Dermis blood vessel endothelial cell (primary cell): ENCODE measurements around the gene LMO7. TPM values are rescaled to one million over a fixed set of nuclear protein-coding genes. Genes with fewer than 3 reads are reported as not detected.
"Not testable (repeated sequence)": the region's sequence is repeated elsewhere in the genome, so short reads cannot be mapped to it uniquely, and the experiment has no call there.

Source experiments
- DNase-seq: peaks from one replicate; pipeline ENCODE4 v3.0.0; 2010
- total RNA-seq: library from RNA; depleted of rRNA; stranded (reverse); fragments of >200 nt; gene quantifications from 2 replicates; pipeline ENCODE4 v1.2.3, GENCODE V29; 2014

The LMO7 gene
- total RNA-seq, 1 donor from 2014 or later: 36.8 TPM

DNA sequence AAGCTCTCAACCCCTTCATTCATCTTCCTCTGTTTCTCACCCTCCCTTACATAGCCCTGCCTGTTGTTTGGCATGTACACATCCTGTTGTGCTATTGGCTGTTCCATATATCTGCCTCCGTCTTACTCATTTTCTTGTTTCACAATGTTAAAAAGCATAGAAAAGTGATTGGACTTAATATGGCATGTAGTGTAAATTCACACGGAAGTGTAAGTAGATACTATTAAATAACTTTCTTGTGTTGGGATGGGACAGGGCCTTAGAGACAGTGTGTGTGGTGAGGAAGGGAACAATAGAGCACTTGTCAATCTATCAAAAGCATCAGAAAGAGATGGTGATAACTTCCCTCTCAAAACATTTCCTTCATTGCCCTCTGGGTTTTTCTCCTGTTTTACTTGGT lies 12.3 kb downstream of the LMO7 start:
- DNase-seq: no peak

DNA sequence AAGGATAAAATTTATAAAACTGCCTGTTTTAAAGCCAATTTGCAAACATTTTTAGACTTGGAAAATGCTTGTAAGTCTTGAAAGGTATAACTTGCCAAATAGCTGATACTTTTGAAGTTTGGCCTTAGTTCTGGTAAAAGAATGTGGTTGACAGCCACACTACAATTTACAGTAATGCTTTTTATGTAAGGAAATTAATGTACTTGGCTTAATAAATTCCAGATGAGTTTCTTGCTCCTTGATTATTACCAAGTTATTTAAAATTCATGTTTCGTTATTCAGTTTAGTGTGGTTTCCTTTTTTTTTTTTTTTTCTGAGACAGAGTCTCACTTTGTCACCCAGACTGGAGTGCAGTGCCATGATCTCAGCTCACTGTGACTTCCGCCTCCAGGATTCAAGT lies 14.9 kb downstream of the LMO7 start:
- no peak for DNase-seq

DNA sequence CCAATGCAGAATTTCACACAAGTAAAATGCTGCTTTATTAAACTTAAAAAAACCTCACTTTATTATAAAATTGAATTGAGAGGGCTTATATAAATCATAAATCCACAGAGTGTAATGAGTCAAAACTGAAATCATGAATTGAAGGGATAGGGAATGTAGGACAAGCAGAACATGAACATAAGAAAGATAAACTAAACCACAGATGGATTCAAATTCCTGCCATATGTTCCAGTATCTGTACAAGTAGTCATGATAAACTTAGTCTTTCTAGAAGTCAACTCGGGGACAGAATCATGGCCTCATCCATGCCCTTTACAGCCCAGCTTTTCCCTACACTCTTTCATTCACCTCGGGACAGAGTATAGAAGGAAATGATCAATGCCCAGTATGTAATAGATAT lies 16.6 kb downstream of the LMO7 start:
- DNase-seq: no peak

DNA sequence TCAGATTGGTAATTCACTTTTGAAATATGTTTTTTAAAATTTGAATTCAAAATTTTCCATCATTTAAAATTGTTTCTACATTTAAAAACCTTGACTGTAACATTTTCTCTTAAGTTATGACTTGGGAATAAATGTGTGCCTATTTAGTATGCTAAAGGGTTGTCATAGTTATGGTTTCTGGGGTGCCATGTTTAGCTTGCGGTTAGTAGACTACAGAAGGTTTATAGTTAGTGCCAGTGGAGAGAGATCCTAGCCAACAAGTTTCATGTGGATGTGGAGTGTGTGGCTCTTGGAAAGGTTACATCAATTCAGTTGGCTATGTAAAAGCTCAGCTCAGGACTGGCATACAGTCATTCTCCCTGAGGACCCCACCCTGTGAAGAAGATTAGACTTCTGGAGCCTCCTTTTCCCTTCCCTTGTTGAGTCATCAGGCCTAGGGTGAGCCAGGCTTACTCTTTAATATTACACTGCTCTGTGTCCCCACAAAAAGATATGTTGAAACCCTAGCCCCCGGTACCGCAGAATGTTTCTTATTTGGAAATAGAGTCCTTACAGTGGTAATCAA lies 20.4 kb downstream of the LMO7 start:
- DNase-seq: no peak

DNA sequence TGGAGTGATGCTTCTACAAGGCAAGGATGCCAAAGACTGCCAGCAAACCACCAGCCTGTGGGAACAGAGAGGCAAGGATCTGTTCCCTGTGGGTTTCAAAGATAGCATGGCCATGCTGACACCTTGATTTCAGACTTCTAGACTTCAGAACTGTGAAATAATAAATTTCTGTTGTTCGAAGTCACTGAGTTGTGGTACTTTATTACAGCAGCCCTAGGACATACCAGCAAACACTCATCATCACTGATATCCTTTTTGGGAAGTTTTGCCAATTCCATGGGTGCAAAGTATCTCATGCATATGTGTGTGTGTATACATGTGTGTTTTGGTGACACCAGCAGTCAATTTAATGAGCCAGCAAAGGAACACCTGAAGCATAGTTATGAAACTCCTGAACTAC lies 21.0 kb downstream of the LMO7 start:
- DNase-seq: no peak

DNA sequence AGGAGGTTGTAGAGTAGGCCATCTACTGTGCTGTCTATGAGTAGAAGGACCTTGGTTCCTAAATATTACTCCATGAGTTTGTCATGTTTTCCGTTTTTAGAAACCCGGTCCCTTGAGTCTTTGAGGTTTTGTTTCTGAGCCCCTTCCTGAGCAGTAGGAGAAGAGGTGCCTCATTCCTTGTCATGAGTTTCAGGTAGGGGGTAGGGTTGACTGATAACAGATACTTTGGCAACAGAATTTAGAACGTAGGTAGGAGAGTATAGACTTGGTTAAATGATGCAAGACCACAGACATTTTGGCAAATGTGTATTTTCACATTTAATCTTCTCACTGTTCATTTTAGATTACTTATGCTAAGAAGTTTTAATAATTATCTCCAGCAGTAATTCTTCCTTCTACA lies 24.6 kb downstream of the LMO7 start:
- DNase-seq: no peak

DNA sequence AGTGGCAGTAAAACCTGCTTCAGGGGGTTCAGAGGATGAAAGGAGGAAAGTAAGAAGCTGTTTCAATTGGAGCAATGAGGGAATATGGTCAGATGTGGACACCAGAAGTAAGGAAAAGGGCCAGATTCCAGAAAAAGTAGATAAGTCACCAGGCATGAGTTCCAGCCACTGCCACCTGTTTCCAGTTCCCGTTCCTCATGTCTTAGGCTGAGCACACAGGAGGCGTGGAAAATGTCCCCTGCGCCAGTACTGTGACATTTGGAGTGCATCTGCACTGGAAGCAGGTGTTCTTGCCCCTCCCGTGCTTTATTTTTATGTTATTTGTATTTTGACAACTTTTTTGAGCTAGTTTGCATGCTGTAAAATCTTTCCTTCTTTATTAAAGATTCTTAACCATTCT lies 25.3 kb downstream of the LMO7 start:
- no peak for DNase-seq

DNA sequence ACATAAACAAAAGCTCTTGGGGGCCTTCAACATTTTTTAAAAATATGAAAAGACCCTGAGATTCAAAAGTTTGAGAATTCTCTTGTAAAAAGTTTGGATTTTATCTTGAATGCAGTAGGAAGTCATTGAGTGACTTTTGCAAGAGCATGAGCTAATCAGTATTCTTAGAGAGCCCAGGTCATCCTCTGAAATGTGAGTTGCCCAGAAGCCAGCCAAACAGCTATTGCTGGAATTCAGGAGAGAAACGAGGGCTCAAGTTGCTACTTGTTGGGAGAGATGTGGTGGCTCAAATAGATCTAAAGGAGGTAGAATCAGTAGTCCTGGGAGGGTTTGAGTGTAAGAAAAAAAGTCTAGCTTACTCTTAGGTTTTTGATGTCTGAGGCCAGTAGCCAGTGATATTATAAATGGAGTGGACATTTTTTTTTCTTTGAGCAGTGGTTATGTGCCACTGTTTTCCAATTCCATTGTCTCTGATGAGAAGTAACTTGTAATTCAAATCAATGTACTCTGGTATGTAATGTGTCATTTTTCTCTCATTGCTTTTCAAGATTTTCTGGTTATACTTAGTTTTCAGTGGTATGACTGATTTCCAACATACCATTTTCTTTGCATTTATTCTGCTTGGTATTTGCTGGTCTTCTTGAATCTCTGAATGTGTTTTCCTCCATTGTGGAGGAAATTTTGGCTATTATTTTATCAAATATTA lies 30.7 kb downstream of the LMO7 start:
- DNase-seq: no peak

DNA sequence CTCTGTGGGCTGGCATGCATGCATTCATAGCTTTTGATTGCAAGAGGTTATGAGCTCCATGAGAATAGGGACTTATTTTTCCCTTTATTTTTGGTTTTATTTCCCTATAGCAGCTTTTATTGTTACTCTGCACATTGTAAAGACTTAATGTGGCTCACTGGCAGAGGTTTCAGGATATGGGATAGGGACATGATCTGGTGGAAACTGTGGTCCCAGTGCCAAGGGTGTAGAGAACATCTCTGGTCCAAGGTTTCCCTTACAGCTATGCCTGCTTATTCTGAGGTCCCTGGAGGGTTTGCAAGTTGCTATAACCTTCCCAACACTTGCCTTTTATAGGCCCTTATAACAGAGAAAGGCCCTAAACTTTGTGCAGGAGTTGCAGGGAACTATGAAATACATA lies 33.6 kb downstream of the LMO7 start:
- DNase-seq: no peak

DNA sequence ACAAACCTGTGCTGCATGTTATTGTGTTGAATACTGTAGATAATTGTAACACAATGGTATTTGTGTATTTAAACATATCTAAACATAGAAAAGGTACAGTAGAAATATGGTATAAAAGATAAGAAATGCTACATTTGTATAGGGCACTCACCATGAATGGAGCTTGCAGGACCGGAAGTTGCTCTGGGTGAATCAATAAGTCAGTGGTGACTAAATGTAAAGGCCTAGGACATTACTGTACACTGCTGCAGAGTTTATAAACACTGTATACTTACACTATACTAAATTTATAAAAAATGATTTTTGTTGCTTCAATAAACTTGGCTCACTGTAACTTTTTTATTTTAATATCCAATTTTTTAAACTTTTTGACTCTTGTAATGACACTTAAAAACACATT lies 34.4 kb downstream of the LMO7 start:
- peak; percentile 36 for DNase-seq

DNA sequence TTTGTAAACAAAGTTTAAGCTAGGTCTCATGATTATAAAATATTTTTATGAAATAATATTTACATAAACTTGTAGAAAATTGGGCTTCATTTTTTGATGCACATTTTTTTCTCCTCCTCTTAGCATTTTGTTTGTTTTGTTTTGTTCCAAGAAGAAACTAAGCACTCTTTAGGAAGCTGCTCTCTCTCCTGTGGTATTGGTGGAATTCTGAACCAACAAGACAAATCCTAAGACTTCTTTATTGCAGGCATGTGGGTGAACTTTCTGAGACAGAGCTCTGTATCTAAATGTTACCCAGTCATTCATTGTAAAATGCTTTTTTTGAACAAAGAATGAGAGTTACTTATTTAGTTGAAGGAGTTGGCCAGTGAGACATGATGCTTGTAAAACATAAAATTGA lies 39.3 kb downstream of the LMO7 start:
- DNase-seq: no peak

DNA sequence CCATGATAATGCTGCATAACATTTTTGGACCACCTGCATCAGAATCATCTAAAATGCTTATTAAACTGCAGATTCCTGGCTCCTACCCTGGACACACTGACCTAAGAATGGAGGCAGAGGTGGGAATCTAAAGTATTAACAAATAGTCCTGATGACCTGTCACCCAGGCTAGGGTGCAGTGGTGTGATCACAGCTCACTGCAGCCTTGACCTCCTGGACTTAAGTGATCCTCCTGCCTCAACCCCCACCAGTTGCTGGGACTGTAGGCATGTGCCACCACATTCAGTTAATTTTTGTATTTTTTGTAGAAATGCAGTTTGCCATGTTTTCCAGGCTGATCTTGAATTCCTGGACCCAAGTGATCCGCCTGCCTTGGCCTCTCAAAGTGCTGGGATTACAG lies 43.3 kb downstream of the LMO7 start:
- no peak for DNase-seq

DNA sequence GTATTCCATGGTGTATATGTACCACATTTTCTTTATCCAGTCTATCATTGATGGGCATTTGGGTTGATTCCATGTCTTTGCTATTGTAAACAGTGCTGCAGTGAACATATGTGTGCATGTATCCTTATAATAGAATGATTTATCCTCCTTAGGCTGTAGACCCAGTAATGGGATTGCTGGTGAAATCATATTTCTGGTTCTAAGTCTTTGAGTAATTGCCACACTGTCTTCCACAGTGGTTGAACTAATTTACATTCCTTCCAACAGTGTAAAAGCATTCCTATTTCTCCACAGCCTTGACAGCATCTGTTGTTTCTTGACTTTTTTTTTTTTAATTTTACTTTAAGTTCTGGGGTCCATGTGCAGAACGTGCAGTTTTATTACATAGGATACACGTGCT lies 44.1 kb downstream of the LMO7 start:
- DNase-seq: not testable (repeated sequence)

DNA sequence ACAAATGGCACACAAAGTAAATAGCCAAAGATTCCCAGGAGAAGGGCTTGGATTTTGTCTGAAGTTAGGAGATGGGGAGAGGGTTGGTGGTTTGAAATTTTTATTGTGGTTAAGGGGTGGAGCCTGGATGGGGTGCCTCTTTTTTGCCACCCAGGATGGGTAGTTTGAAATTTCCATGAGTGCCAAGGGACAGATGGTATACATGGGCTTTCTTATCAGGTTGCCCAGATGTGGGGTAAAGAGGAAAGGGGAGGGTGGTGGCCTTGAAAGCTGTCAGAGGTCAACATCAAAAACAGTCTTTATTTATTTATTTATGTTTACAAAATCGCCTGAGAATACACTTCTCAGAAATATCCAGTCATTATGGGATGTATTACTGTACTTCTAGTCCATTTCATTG lies 46.2 kb downstream of the LMO7 start:
- DNase-seq: no peak

DNA sequence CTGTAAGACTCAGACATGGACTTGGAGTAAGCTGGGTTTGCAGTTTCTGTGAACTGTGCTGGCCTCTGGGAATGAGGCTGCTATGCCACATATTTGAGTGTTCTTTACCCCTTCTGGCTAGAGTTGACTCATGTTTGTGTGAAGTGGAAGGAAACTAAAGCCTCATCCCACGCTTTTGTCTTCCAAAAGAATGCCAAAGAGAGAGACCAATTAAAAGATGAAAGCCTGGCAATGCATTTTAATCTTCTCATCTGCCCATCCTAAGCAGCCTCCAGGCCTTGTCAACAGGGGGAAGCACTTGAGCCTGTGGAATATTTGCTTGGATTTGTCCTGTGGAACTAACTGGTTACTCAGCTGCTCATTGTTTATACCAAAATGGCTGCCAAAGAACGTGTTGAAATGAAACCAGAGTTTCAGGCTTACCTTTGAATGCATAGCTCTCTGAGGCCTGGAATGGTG lies 49.1 kb downstream of the LMO7 start:
- DNase-seq: peak; percentile 49

DNA sequence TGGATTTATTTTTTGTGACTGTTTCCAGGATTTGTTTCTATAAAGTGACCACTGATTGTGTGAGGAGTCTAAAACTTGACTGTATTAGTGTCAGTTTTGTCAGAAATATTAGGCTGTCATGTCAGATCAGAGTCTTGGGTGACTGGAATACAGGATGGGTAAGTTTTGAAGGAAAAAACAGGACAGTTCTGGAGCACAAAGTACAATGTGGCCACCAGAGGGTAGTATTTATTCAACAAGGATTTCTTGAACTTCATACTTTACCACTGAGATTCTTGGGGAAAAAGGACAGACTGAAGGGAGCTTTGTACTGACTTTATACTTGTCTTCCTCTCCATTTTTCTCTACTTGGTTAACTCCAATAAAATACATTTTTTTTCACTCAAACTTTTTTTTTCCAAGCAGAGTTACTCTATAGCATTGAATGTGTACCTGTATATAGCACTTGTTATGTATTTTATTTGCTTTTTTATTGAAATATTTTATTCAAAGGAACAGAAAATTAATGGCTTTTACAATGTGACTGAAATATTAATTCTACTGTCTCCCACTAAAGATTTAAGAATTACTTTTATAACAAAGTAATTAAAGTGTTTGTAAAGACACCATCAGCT lies 51.1 kb downstream of the LMO7 start:
- DNase-seq: peak; percentile 62

DNA sequence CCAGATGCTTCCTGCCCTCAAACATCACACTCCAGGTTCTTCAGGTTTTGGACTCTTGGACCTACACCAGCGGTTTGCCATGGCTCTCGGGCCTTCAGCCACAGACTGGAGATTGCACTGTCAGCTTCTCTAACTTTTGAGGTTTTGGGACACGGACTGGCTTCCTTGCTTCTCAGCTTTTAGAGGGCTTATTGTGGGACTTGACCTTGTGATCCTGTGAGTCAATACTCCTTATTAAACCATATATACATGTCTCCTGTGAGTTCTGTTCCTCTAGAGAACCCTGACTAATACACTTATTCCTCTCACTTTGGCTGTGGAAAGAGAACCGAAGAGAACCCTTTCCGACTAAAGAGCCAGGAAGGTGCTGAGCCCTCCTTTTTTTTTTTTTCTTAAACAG lies 53.6 kb downstream of the LMO7 start:
- no peak for DNase-seq

DNA sequence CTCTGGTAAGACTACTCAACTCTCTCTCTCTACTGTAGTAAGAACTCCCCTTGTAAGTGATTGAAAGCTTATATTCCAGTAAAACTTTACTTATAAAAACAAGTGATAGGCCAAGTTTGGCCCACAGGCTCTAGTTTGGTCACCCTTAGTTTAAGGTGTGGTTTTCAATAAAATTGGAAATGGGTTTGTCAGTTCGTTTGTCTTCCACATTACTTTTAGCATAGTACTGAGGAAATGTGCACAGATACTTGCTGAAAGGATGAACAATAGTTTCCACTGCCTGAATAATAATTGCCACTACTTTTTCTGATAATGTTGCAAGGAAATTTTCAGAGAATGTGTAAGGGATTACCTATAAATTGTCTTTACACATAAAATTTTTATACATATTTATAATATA lies 54.5 kb downstream of the LMO7 start:
- DNase-seq: no peak

DNA sequence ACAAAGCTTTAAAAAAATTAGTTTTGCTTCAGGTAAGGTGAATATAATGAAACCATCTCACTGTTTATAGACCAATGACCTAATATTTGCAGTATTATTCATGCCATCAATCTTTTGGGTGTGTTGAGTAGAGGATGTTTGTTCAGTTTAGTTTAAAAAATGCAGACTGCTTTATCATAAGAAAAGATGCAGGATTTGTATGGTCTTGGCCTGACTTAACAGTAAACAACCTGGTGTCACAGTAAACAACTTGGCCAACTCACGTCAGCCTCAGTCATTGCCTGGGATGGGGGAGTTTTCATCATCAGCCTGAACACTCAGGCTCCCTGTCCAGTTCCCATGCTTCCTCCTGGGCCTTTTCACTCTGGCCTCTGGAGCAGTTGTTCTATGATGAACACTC lies 55.1 kb downstream of the LMO7 start:
- DNase-seq: no peak

DNA sequence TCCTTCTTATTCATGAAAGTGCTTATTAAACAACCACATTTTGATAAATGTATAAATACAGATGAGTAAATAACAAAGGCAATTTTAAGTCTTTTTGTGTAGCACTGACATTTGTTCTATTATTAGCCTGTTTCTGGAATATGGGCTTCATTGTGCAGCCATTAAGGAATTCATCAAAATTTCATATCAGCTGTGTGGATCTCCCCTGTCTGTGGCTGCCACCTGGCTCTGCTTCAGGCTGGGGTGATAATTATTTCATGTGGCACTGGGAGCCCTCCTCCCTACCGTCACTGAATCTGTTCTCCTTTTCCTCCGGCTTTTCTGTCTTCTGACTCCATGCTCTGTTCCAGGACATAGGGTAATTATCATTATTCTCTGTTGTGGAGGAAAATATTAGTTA lies 57.1 kb downstream of the LMO7 start:
- DNase-seq: no peak

DNA sequence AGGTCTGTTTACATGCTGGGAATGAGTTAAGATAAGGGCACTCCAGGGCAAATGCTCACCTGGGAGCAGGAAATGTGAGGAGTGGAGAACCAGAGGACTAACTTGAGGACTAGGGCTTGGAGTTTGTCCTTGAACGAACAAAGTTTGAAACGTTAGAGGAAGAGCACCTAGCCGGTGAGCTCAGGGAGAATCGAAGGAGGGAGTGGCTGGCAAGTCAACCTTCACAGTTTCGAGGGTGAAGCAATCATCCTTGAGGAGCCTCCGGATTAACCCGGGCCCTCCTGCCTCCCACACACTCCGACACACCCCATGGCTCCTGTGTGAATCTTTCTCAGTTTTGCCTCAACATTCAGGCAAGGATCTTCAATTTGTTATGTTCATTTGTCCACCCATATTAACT lies 58.6 kb downstream of the LMO7 start:
- DNase-seq: no peak

DNA sequence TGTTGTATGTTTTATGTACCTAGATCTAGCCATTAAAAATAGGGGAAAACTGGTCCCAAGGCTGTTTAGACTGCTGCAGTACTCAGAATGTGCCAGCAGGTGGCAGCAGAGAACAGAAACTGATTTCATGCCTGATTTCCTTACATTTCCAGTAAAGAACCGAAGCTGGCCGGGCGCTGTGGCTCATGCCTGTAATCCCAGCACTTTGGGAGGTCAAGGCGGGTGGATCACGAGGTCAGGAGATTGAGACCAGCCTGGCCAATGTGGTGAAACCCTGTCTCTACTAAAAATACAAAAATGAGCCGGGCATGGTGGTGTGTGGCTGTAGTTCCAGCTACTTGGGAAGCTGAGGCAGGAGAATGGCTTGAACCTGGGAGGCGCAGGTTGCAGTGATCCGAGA lies 59.8 kb downstream of the LMO7 start:
- DNase-seq: peak; percentile 84

DNA sequence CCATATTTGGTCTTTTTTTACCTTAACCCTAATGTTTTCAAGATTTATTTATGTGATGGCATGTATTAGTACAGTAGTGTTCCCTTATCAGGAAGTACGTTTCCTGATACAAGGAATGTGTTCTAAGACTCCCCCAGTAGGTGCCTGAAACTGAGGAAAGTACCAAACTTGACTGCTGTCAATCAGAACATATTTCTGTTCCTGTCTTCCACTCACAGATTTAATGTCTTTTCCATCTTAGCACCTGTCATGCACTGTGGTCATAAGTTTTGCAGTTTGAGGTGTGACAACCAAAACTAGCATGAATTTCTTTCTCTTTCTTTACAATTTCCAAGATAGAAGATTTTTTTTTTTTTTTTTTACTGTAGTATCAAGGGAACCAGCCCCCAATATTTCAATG lies 62.9 kb downstream of the LMO7 start:
- no peak for DNase-seq

DNA sequence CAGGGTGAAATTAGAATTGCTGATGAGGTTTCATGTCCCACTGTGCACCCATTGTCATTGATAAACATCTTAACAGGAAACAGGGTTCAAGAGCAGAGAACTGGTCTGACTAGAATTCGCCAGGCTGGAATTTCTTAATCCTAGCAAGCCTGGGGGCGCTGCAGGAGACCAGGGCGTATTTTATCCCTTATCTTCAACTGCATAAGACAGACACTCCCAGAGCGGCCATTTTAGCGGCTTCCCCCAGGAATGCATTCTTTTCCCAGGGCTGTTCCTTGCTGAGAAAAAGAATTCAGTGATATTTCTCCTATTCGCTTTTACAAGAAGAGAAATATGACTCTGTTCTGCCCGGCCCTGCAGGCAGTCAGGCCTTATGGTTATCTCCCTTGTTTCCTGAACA lies 63.6 kb downstream of the LMO7 start:
- not testable (repeated sequence) for DNase-seq

DNA sequence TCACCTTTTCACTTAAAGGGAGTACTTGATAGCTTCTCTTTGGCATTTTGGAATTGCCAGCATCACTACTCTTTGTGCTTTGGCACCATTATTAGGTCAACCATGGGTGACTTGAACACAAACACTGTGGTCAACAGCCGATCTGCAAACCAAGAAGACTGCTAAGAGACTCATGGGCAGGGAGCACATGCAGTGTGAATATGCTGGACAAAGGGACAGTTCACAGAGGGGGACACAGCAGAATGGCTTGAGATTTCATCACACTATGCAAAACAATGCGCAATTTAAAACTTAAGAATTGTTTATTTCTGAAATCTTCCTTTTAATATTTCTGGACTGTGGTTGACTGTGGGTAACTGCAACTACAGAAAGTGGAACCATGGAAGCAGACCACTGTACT lies 64.4 kb downstream of the LMO7 start:
- no peak for DNase-seq
